ENCODE data around the gene TACC2. TPM values are rescaled to one million over a fixed set of nuclear protein-coding genes. Genes with fewer than 3 reads are reported as not detected.

Gene TACC2
- total and polyA plus RNA-seq, 2 experiments from 2014 or later, result 30.8 to 35.9 TPM

DNA sequence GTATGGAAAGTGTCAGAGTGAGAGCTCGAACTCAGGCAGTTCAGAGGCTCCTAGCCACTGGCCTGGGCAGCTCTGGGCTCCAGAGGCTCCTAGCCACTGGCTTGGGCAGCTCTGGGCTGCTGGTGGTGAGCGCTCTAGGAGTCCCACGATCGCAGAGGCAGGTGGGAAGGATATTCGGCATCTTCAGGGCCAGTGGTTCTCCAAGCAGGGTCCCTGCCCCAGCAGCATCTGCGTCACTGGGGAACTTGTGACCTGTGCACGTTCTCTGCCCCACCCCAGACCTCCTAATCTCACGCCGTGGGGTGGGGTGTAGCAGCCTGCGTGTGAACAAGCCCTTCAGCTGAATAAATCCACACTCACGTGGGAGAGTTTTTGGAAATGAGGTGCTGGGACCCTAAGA lies 256.9 kb downstream of the TACC2 start:
- DNase-seq (ENCODE audit: low spot score) (no peak), ATAC-seq (no peak)
- Histone ChIP-seq H2AFZ (no peak overlapping the region), H3K36me3 (ENCODE audit: insufficient read depth) (peaks cover 6% of the 10 kb centered on the region), H3K4me1 (ENCODE audit: insufficient read depth) (no peaks in the 10 kb centered on the region), H3K9me2 (ENCODE audit: insufficient read depth) (no peaks in the 10 kb centered on the region), H3K4me2 (no peak overlapping the region), H4K20me1 (replicated peaks; ENCODE audit: insufficient read depth) (0 out of 2 replicates have a peak, but pooled peaks cover 3% of the 10 kb centered on the region), H3K4me3 (no peak overlapping the region), H3K27me3 (ENCODE audit: insufficient read depth) (no peaks in the 10 kb centered on the region), H3K79me2 (replicated peaks; ENCODE audit: insufficient read depth) (no peaks in the 10 kb centered on the region), H3F3A (replicated peaks; ENCODE audit: low read depth) (no peaks in the 10 kb centered on the region), H3K27ac (ENCODE audit: low read depth) (no peak overlapping the region)
- no peak overlapping the region; the same call in 1 of the 2 replicates for H3K27ac Mint-ChIP-seq
- H3K36me3 Mint-ChIP-seq (ENCODE audit: low read depth), result peaks cover 47% of the 10 kb centered on the region
- H3K9me3 Mint-ChIP-seq, result no peaks in the 10 kb centered on the region
- TF ChIP-seq CREB1 (CRISPR knock-in tag; IDR thresholded peaks at IDR 0.05; ENCODE audit: low read depth), result no peak
- no peak for TF ChIP-seq ZNF331 (CRISPR knock-in tag; IDR thresholded peaks at IDR 0.05; ENCODE audit: low read depth)
- TF ChIP-seq, protein P1, sequence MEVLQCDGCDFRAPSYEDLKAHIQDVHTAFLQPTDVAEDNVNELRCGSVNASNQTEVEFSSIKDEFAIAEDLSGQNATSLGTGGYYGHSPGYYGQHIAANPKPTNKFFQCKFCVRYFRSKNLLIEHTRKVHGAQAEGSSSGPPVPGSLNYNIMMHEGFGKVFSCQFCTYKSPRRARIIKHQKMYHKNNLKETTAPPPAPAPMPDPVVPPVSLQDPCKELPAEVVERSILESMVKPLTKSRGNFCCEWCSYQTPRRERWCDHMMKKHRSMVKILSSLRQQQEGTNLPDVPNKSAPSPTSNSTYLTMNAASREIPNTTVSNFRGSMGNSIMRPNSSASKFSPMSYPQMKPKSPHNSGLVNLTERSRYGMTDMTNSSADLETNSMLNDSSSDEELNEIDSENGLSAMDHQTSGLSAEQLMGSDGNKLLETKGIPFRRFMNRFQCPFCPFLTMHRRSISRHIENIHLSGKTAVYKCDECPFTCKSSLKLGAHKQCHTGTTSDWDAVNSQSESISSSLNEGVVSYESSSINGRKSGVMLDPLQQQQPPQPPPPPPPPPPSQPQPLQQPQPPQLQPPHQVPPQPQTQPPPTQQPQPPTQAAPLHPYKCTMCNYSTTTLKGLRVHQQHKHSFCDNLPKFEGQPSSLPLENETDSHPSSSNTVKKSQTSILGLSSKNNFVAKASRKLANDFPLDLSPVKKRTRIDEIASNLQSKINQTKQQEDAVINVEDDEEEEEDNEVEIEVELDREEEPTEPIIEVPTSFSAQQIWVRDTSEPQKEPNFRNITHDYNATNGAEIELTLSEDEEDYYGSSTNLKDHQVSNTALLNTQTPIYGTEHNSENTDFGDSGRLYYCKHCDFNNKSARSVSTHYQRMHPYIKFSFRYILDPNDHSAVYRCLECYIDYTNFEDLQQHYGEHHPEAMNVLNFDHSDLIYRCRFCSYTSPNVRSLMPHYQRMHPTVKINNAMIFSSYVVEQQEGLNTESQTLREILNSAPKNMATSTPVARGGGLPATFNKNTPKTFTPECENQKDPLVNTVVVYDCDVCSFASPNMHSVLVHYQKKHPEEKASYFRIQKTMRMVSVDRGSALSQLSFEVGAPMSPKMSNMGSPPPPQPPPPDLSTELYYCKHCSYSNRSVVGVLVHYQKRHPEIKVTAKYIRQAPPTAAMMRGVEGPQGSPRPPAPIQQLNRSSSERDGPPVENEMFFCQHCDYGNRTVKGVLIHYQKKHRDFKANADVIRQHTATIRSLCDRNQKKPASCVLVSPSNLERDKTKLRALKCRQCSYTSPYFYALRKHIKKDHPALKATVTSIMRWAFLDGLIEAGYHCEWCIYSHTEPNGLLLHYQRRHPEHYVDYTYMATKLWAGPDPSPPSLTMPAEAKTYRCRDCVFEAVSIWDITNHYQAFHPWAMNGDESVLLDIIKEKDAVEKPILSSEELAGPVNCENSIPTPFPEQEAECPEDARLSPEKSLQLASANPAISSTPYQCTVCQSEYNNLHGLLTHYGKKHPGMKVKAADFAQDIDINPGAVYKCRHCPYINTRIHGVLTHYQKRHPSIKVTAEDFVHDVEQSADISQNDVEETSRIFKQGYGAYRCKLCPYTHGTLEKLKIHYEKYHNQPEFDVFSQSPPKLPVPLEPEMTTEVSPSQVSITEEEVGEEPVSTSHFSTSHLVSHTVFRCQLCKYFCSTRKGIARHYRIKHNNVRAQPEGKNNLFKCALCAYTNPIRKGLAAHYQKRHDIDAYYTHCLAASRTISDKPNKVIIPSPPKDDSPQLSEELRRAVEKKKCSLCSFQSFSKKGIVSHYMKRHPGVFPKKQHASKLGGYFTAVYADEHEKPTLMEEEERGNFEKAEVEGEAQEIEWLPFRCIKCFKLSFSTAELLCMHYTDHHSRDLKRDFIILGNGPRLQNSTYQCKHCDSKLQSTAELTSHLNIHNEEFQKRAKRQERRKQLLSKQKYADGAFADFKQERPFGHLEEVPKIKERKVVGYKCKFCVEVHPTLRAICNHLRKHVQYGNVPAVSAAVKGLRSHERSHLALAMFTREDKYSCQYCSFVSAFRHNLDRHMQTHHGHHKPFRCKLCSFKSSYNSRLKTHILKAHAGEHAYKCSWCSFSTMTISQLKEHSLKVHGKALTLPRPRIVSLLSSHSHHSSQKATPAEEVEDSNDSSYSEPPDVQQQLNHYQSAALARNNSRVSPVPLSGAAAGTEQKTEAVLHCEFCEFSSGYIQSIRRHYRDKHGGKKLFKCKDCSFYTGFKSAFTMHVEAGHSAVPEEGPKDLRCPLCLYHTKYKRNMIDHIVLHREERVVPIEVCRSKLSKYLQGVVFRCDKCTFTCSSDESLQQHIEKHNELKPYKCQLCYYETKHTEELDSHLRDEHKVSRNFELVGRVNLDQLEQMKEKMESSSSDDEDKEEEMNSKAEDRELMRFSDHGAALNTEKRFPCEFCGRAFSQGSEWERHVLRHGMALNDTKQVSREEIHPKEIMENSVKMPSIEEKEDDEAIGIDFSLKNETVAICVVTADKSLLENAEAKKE (CRISPR knock-in tag; IDR thresholded peaks at IDR 0.05), result no peak
- no peak for TF ChIP-seq JUNB (IDR thresholded peaks at IDR 0.05; ENCODE audit: unreplicated experiment)
- TF ChIP-seq, protein P2, sequence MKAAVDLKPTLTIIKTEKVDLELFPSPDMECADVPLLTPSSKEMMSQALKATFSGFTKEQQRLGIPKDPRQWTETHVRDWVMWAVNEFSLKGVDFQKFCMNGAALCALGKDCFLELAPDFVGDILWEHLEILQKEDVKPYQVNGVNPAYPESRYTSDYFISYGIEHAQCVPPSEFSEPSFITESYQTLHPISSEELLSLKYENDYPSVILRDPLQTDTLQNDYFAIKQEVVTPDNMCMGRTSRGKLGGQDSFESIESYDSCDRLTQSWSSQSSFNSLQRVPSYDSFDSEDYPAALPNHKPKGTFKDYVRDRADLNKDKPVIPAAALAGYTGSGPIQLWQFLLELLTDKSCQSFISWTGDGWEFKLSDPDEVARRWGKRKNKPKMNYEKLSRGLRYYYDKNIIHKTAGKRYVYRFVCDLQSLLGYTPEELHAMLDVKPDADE (IDR thresholded peaks at IDR 0.05), result no peak
- no peak for TF ChIP-seq STAT1 (IDR thresholded peaks at IDR 0.05; ENCODE audit: unreplicated experiment)
- TF ChIP-seq ZNF114 (CRISPR knock-in tag; IDR thresholded peaks at IDR 0.05), result no peak
- TF ChIP-seq EZH2 (IDR thresholded peaks at IDR 0.05; ENCODE audit: low read depth, unreplicated experiment), result no peak
- TF ChIP-seq NANOG (IDR thresholded peaks at IDR 0.05; ENCODE audit: borderline replicate concordance), result no peak
- TF ChIP-seq EZH2phosphoT487 (IDR thresholded peaks at IDR 0.05; ENCODE audit: unreplicated experiment), result no peak
- peaks cover 3% of the 10 kb centered on the region; the same call in 1 of the 3 replicates for H3K4me1 Mint-ChIP-seq
- peaks cover 7% of the 10 kb centered on the region for H3K27me3 Mint-ChIP-seq (ENCODE audit: insufficient read depth, low read depth, poor library complexity)
- H3K4me3 Mint-ChIP-seq, result no peak overlapping the region
